GM13976 (cell line): ENCODE measurements around the gene TAS1R3.

ENCODE experiments used
- DNase-seq: peaks from one replicate; pipeline ENCODE4 v3.0.0; 2012; ENCODE audit warnings: low spot score
- in situ Hi-C: fragments of 300-500 bp; cut with MboI; formaldehyde crosslinking; loops from one replicate; pipeline ENCODE4 v1.12.0; 2022; ENCODE audit warnings: low sequenced_read_pairs, mixed read lengths, inconsistent platforms; ENCODE audit not compliant: unreplicated experiment
- TF ChIP-seq, protein P1 (sequence below): IDR thresholded peaks from 2 replicates; pipeline ENCODE4 v1.5.1; 2012; ENCODE audit warnings: borderline replicate concordance, mild to moderate bottlenecking; ENCODE audit not compliant: insufficient read depth; ENCODE audit errors: extremely low read depth, missing control alignments, control extremely low read depth

The TAS1R3 gene

DNA sequence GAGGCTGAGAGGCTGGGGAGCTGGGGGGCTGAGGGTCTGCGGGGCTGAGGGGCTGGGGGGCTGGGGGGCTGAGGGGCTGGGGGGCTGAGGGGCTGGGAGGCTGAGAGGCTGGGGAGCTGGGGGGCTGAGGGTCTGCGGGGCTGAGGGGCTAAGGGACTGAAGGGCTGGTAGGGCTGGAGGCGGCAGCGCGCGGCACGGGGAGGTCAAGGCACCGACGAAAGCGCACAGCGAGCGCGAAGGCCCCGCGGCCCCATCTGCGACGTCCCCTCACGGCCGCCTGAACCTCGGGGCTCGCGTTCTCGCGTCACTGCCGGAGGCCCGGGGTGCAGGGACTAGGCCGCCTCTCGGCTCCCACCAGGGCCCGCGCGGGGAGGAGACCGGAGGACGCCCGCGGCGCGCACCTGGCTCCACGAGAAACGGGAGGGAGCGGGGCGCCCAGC lies 7.0 kb upstream of the TAS1R3 start:
- no peak for DNase-seq
- in situ Hi-C loops = no loop called here
- TF ChIP-seq, protein P1, sequence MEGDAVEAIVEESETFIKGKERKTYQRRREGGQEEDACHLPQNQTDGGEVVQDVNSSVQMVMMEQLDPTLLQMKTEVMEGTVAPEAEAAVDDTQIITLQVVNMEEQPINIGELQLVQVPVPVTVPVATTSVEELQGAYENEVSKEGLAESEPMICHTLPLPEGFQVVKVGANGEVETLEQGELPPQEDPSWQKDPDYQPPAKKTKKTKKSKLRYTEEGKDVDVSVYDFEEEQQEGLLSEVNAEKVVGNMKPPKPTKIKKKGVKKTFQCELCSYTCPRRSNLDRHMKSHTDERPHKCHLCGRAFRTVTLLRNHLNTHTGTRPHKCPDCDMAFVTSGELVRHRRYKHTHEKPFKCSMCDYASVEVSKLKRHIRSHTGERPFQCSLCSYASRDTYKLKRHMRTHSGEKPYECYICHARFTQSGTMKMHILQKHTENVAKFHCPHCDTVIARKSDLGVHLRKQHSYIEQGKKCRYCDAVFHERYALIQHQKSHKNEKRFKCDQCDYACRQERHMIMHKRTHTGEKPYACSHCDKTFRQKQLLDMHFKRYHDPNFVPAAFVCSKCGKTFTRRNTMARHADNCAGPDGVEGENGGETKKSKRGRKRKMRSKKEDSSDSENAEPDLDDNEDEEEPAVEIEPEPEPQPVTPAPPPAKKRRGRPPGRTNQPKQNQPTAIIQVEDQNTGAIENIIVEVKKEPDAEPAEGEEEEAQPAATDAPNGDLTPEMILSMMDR = no peak

DNA sequence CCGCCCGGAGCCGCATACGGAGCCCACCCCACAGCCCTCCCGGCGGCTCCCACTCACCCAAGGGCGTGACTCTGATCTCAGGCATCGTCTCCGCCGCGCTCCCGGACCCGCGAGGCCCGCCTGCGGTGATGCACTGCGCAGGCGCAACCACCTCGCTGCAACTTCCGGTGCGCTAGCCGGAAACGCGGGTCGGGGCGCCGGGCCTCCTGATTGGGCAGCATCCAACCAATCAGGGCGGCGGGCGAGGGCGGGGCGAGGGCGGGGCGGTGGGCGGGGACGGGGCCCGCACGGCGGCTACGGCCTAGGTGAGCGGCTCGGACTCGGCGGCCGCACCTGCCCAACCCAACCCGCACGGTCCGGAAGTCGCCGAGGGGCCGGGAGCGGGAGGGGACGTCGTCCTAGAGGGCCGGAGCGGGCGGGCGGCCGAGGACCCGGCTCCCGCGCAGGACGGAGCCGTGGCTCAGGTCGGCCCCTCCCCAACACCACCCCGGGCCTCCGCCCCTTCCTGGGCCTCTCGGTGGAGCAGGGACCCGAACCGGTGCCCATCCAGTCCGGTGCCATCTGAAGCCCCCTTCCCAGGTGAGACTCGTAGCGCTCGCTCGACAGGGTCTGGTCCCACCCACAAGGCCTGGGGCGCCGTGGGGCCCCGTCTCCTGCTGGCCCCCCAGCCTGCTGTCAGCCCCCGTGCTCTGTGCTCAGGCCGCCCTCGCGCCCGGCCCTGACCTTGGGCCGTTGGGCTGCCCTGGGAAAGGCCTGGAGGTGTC lies 6.4 kb upstream of the TAS1R3 start, which contains the start of the genes CPTP and INTS11:
Gene CPTP (plus strand): TSS at position 279 of the 764 bp plus-strand sequence. CDS start 2,109 bp downstream, outside the sequence.
Gene INTS11 (minus strand): TSS at position 137 of the 764 bp plus-strand sequence. CDS start 52 bp downstream, at position 85.
- peak; percentile 99 for DNase-seq
- TF ChIP-seq, protein P1 = no peak
- in situ Hi-C loops = no loop called here

DNA sequence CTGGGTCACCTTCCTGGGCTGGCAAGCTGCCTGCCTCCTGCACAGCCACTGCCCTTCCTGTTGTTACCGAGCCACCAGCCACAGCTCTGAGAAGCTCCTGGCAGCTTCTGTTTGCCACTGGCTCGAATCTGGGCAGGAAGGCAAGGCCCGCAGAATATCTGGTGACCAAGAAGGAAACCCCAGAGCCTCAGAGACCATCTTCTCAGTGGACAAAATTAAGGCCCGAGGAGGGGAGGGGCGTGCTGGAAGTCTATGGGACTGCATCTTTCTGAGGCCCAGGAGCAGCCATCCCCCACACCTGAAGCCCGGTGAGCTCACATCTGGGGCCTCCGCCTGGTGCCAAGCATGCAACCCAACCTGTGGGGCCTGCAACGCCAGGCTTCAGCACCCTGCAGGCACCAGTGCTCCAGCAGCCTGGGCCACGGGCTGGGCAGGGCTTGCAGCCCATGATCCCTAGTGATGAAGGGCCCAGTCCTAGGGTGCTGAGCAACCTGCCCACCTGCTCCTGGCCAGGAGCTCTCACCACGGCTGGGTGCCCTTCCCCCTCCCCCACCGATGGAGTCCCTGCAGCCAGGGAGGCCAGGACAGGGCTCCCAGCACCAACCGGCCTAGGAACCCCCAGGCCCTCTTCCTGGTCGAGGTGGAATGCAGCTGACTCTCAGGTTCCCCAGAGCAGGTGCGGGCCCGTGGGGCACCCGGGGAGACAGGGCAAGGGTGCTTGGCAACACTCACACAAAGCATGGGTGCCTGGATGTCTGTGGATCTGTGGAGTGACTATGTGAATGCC lies 5.6 kb upstream of the TAS1R3 start:
- no peak for DNase-seq
- in situ Hi-C loops = no loop called here
- TF ChIP-seq, protein P1 = no peak

DNA sequence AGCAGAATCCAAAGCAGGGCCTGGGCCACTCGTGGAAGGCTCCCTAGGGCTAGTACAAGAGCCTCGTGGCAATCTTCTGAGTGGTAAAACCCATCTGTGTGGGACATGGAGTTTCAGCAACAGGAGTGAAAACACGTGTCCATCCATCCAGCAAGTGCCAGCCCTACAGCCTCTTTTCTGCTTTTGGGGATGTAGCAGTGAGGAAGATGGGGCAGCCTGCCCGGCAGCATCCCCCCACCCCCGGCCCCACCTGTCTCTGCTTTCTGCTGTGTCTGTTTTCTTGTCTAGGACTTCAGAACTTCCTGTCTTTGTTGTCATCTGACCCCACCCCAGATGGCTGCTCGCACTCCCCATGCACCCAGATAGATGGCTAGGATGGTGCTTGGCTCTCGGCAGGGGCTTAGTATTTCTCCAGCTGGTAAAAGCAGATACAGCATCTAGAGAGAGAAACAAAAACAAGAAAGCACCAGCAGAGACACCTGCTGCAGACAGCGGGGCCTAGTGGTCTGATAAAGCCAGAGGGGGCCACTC lies 4.9 kb upstream of the TAS1R3 start:
- TF ChIP-seq, protein P1 = no peak
- in situ Hi-C loops = no loop called here
- no peak for DNase-seq

DNA sequence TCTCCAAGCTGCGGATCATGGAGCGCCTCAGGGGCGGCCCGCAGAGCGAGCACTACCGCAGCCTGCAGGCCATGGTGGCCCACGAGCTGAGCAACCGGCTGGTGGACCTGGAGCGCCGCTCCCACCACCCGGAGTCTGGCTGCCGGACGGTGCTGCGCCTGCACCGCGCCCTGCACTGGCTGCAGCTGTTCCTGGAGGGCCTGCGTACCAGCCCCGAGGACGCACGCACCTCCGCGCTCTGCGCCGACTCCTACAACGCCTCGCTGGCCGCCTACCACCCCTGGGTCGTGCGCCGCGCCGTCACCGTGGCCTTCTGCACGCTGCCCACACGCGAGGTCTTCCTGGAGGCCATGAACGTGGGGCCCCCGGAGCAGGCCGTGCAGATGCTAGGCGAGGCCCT lies 3.8 kb upstream of the TAS1R3 start:
- TF ChIP-seq, protein P1 = no peak
- no peak for DNase-seq
- in situ Hi-C loops = no loop called here

DNA sequence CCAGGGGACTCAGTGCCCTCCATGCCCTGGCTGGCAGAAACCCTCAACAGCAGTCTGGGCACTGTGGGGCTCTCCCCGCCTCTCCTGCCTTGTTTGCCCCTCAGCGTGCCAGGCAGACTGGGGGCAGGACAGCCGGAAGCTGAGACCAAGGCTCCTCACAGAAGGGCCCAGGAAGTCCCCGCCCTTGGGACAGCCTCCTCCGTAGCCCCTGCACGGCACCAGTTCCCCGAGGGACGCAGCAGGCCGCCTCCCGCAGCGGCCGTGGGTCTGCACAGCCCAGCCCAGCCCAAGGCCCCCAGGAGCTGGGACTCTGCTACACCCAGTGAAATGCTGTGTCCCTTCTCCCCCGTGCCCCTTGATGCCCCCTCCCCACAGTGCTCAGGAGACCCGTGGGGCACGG lies 2.8 kb upstream of the TAS1R3 start:
- DNase-seq = no peak
- TF ChIP-seq, protein P1 = no peak
- in situ Hi-C loops = no loop called here
